22Rv1 (cell line): ENCODE results near the gene FLAD1.

Source experiments
- H3K27ac ChIP-seq: fragments of 450-650 bp; 2 replicates; pipeline ENCODE4 v1.5.1; 2017
- ZFX ChIP-seq: fragments of 450-650 bp; IDR thresholded peaks from 2 replicates; pipeline ENCODE4 v1.6.1; 2017; ENCODE audit warnings: antibody characterized with exemption, borderline replicate concordance
- TF ChIP-seq, protein P1 (sequence below): fragments of 450-650 bp; IDR thresholded peaks from 2 replicates; pipeline ENCODE4 v1.5.1; 2017; ENCODE audit warnings: mild to moderate bottlenecking

Gene FLAD1

GRCh38 chr1:155000411-155000725, 17.2 kb downstream of the FLAD1 start:
- TF ChIP-seq, protein P1, sequence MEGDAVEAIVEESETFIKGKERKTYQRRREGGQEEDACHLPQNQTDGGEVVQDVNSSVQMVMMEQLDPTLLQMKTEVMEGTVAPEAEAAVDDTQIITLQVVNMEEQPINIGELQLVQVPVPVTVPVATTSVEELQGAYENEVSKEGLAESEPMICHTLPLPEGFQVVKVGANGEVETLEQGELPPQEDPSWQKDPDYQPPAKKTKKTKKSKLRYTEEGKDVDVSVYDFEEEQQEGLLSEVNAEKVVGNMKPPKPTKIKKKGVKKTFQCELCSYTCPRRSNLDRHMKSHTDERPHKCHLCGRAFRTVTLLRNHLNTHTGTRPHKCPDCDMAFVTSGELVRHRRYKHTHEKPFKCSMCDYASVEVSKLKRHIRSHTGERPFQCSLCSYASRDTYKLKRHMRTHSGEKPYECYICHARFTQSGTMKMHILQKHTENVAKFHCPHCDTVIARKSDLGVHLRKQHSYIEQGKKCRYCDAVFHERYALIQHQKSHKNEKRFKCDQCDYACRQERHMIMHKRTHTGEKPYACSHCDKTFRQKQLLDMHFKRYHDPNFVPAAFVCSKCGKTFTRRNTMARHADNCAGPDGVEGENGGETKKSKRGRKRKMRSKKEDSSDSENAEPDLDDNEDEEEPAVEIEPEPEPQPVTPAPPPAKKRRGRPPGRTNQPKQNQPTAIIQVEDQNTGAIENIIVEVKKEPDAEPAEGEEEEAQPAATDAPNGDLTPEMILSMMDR: no peak
- TF ChIP-seq ZFX: no peak
- peak overlapping the region; percentile 98 for H3K27ac ChIP-seq

DNA sequence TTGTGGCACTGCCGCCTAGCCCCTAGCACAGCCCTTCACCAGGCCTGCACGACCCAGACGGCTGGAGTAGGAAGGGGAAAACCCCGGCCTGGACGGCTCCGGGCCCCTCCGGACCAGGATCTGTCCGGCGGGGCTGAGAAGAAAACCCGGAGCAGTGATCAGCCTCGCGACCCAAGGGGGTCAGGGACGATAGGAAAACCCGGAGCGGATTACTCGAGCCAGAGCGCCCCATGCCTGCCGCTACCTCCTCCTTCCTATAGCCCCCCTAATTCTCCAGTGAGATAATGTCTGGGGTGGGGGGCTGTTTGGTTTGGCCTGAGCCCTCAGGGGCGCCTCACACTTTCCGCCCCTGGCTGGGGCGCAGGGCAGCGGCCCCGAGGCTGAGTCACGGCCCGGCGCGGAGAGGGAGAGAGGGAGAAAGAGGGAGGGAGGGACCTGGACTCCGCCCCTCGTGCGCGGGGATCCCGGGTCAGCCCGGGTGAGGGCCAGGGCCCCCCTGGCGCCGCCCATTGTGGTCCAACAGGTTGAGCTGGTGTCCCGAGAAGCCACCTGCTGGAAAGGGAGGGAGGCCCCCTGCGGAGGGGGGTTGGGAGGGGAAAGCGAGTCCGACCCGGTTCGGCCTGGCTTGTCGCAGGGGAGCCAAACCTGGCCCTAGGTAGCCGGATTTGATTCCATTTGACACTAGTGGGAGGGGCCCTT, 17.7 kb downstream of the FLAD1 start:
- TF ChIP-seq, protein P1: no peak

GRCh38 chr1:155001425-155001674, 18.2 kb downstream of the FLAD1 start:
- no peak for TF ChIP-seq ZFX
- TF ChIP-seq, protein P1: no peak
- peak overlapping the region; percentile 98 for H3K27ac ChIP-seq

More for the DNA sequence above, 17.7 kb downstream of the FLAD1 start:
- H3K27ac ChIP-seq: peak overlapping the region; percentile 98

DNA sequence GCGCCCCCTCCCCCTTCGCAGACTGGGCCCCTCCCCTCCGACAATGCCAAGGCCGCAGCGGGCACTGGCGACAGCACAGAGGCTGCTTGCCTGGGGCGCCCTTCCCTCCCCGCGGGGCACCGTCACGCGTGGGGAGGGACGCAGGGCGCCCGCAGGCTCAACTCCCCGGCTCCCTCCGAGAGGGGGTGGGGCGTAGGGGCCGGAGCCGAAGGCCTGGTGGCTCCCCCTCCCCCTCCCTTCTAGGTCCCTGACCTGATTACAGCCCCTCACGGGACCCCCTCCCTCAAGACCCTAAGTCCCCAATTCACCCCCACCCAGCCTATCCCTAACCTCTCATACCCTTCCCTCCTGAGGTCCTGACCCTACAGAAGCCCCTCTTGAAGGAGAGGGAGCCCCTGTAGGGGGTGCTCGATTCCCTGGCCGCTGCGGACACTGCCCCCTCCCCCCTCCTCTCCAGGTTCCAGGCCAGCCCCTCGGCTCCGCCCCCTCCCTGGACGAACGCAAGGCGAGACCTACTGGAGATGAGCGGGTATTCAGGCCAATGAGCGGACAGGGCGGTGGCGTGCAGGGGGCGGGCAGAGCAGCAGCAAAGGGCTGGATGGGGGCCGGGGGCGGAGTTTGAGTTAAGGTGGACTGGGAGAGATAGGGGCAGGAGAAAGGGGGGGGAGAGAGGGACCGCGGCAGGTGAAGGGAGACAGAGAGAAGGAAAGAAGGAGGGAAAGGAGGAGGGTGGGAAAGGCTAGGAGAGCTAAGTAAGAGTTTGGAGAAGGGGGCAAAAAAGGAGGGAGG, 18.7 kb downstream of the FLAD1 start:
- peak overlapping the region; percentile 98 for H3K27ac ChIP-seq
- TF ChIP-seq, protein P1: peak; percentile 80
- no peak for TF ChIP-seq ZFX

GRCh38 chr1:155002464-155003226, 19.5 kb downstream of the FLAD1 start, which contains the start of gene ZBTB7B:
Gene ZBTB7B, plus strand, starts transcription at chr1:155002802. Its CDS starts 11,859 bp downstream, at chr1:155014661.
- peak within 1 kb of the TSS; percentile 98 for H3K27ac ChIP-seq
- TF ChIP-seq ZFX: no peak
- TF ChIP-seq, protein P1: no peak

DNA sequence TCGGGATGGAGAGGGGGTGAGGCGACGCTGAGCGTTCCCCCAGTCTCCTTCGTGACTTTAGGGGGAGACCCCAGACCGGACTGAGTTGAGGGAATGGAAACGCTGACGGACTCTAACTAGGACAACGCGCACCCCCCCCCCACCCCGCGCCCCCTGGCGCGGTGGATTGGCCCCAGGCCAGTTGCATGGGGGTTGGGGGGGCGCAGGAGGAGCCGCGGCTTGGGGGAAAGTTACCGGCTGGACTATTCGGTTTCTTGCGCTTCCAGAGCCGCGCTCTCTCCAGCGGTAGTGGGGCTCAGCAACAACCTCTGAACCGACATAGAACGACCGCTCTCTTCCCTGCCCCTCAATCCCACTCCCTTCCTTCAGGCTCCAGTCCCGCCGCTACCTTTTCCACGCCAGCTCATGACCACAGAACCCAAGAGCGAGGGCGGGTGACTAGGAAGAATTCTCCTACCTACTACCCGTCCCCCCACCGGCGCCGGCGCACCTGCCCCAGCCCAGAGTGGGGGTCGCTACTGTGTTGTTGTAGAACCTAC, 20.2 kb downstream of the FLAD1 start:
- no peak for TF ChIP-seq ZFX
- TF ChIP-seq, protein P1: no peak
- H3K27ac ChIP-seq: peak overlapping the region; percentile 98
